Activated CD8-positive, alpha-beta T cell treated with anti-CD3 and anti-CD28 coated beads, Interleukin-2, amount 10 ng/mL, durations not matched to agents 7 days and 5 days (primary cell): Measurements from ENCODE around the gene SLC35B1. TPM values are rescaled to one million over a fixed set of nuclear protein-coding genes. Genes with fewer than 3 reads are reported as not detected.

Experiments
- ATAC-seq: fragments of 150-1000 bp; cut with Tn5 transposase; one replicate; pipeline ENCODE4 v1.10.0; 2021; ENCODE audit warnings: moderate library complexity
- CTCF ChIA-PET: fragments of 350-600 bp; sonication (Branson Sonifier 250); formaldehyde crosslinking; loops from one replicate; lab custom pipeline; 2021; ENCODE audit warnings: antibody characterized with exemption; lab: Charles Lee
- POLR2A ChIA-PET: fragments of 350-600 bp; sonication (Branson Sonifier 250); formaldehyde crosslinking; loops from one replicate; lab custom pipeline; 2021; ENCODE audit warnings: antibody characterized with exemption; lab: Charles Lee
- DNase-seq: peaks from one replicate; pipeline ENCODE4 v3.0.0-alpha.2; 2020
- H3K27ac Mint-ChIP-seq: one replicate; pipeline ENCODE4 v1.8.0; 2021; ENCODE audit warnings: mild to moderate bottlenecking, mixed read lengths
- H3K27me3 Mint-ChIP-seq: one replicate; pipeline ENCODE4 v1.8.0; 2021; ENCODE audit warnings: low read depth, mixed read lengths
- H3K36me3 Mint-ChIP-seq: one replicate; pipeline ENCODE4 v1.8.0; 2021; ENCODE audit warnings: low read depth, mixed read lengths
- H3K4me1 Mint-ChIP-seq: one replicate; pipeline ENCODE4 v1.8.0; 2021; ENCODE audit warnings: low read depth, mixed read lengths
- H3K4me3 Mint-ChIP-seq: one replicate; pipeline ENCODE4 v1.8.0; 2021; ENCODE audit warnings: mild to moderate bottlenecking, mixed read lengths
- H3K9me3 Mint-ChIP-seq: one replicate; pipeline ENCODE4 v1.8.0; 2022; ENCODE audit warnings: mixed read lengths; ENCODE audit not compliant: insufficient read depth
- total RNA-seq, 2 experiments: library from RNA; stranded (reverse); gene quantifications; one replicate each; pipeline ENCODE4 v1.2.3, GENCODE V29; 2021

Gene SLC35B1
- total RNA-seq, 2 experiments from 2014 or later: 50.7 to 62.6 TPM

DNA sequence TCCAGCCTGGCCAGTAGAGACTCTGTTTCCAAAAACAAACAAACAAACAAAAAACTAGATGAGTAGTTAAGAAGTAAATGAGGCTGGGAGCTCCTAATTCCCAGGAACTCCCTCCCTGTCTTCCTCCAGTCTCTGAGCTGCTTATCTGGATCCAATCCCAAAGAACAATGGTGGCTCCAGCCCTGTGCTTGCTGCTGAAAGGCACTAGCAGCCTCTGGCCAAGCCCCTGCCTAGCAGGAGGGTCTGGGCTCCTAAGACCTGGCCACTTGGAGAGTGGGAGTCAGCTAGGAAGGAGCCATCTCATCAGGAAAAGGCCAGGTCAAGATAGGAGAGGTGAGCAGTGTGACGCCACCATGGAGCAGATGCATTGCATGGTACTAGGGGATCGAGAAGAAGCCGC lies 14.3 kb upstream of the SLC35B1 start:
- POLR2A ChIA-PET: interaction anchor here (1.1 kb wide), 1 partner anchor 13 kb away, joined by 3 read pairs; no protein-coding TSS in a partner anchor
- no peaks in the 10 kb centered on the region for H3K27me3 Mint-ChIP-seq
- peak overlapping the region; percentile 3 for H3K27ac Mint-ChIP-seq

DNA sequence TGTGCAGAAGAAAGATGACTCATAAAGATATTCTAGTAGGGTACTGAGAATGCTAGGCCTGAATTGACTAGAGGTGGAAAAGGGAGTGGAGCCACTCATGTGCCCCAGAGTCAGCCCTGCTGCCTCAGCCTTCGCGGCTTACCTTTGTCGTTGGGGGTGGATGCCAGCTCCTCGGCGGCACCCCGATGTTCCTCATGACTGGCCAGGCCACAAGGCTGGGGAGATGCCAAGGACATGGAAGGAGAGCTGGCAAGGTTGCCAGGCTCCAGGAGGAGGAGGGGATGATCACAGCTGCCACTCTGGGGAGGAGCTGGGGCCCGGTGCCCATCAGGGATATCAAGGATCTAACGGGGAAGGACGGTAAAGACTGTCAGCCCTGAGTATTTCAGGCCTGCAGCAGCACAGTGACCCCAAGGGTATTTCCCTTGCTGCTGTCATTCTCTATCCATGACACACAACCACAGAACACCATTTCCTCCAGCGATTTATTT lies 9.7 kb upstream of the SLC35B1 start:
- CTCF ChIA-PET: interaction anchor here (0.6 to 2.0 kb wide), 5 partner anchors 9 to 282 kb away, joined by 4 to 9 read pairs (median 5); partner anchors contain the start of genes NXPH3 and SLC35B1
- POLR2A ChIA-PET: interaction anchor here (1.1 to 1.3 kb wide), 2 partner anchors 10 to 71 kb away, joined by 3 read pairs; partner anchors contain the start of genes KAT7 and SLC35B1
- no peak for ATAC-seq
- Mint-ChIP-seq H3K27me3 (no peaks in the 10 kb centered on the region), H3K36me3 (peaks cover 56% of the 10 kb centered on the region), H3K4me3 (no peak overlapping the region), H3K4me1 (peaks cover 34% of the 10 kb centered on the region), H3K9me3 (no peaks in the 10 kb centered on the region), H3K27ac (peak overlapping the region; percentile 73)
- no peak for DNase-seq

More for the DNA sequence above, 14.3 kb upstream of the SLC35B1 start:
- peaks cover 43% of the 10 kb centered on the region for H3K36me3 Mint-ChIP-seq
- no peak overlapping the region for H3K4me3 Mint-ChIP-seq
- CTCF ChIA-PET: interaction anchor here (1.2 to 1.6 kb wide), 2 partner anchors 14 to 152 kb away, joined by 3 to 7 read pairs; no protein-coding TSS in a partner anchor
- DNase-seq (no peak), ATAC-seq (no peak)
- peaks cover 13% of the 10 kb centered on the region for H3K4me1 Mint-ChIP-seq
- H3K9me3 Mint-ChIP-seq: no peaks in the 10 kb centered on the region

DNA sequence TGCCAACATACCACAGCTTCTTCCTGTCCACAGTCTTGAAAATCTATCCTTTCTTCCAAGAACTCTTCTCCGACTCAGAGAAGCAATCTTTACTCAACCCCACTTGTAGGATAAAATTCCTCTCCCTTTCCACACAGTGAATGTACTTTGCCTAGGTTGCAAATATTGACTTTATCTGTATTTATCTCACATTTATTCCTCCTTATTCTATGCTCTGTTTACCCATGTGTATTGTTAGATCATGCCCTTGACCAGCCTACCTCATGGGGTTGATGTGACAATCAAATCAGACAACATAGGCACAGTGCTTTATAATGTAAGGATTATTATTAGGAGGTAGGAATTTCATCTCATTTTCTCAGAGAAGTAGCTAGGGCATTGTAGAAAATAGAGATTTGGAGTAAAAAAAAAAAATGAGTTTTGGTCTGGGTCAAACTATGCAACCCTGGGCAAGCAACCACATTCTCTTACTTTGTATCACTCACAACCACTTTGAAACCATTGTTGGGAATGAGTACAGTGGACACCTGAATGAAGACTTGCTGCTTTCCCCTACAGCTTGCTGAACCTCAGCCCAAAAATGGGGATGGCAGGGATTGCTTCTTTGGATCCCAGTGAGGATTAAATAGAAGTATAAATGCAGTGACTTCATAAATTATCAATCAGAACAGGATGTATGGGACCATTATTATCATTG lies 9.1 kb upstream of the SLC35B1 start:
- ChIA-PET CTCF (interaction anchor here (0.6 to 2.3 kb wide), 9 partner anchors 8 to 282 kb away, joined by 4 to 14 read pairs (median 6); partner anchors contain the start of genes NXPH3 and SLC35B1), POLR2A (interaction anchor here (0.6 to 1.3 kb wide), 3 partner anchors 9 to 71 kb away, joined by 3 read pairs; partner anchors contain the start of genes KAT7 and SLC35B1)
- no peaks in the 10 kb centered on the region for H3K27me3 Mint-ChIP-seq
- peaks cover 56% of the 10 kb centered on the region for H3K36me3 Mint-ChIP-seq
- no peak for ATAC-seq
- H3K9me3 Mint-ChIP-seq: no peaks in the 10 kb centered on the region
- peak overlapping the region; percentile 50 for H3K27ac Mint-ChIP-seq
- no peak for DNase-seq
- H3K4me1 Mint-ChIP-seq: peaks cover 34% of the 10 kb centered on the region
- H3K4me3 Mint-ChIP-seq: no peak overlapping the region

DNA sequence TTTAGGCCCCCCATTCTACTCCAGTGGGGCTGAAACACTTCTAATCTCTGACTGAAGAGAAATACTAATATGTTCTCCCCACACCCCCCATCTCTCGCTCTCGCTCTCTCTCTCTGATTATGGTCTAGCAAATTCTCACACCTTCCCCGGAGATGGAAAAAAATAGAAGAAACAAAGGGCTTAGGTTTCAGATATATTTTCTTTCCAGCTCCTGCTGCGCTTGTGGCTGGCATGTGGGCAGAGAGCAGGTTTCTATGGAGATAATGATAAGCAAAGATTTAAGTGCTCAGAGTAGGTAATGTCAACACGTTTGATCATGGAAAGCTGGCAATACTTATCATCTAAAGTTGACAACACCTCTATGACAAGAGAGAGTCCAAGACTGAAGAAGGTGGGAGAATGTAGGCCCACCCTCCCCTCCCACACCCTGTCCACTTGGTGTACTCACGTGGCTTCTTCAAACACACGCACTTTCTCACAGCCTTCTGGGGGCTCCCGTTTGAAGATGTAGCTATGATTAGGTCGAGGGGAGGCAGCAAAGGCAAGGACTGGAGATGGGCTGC lies 8.0 kb upstream of the SLC35B1 start:
- Mint-ChIP-seq H3K27ac (peak overlapping the region; percentile 50), H3K27me3 (no peaks in the 10 kb centered on the region), H3K4me1 (peaks cover 34% of the 10 kb centered on the region), H3K36me3 (peaks cover 63% of the 10 kb centered on the region), H3K4me3 (no peak overlapping the region), H3K9me3 (no peaks in the 10 kb centered on the region)
- peak; percentile 44 for DNase-seq
- POLR2A ChIA-PET: interaction anchor here (0.6 to 1.8 kb wide), 8 partner anchors 12 to 72 kb away, joined by 3 to 10 read pairs (median 4); partner anchors contain the start of gene KAT7
- ATAC-seq: peak; percentile 70
- CTCF ChIA-PET: interaction anchor here (1.0 to 2.3 kb wide), 15 partner anchors 9 to 159 kb away, joined by 3 to 17 read pairs (median 4); partner anchors contain the start of genes FAM117A and NXPH3

DNA sequence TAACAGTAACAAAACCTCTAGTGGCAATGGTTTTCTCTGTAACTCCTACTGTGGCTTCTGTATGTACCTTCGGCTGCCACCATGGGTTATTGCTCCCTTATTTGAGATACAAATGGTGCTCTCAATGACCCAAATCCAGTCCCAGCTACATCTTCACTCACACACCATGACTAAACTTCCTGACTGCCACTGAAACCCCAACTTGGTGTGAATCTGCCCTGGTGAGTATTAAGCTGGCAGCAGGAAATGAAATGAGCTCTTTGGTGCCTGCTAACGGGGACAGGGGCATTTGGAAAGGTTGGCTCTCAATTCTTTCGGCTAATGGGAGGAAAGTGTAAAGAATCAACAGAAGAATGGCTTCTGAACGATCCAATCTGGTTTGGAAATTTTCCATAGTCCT lies 7.5 kb upstream of the SLC35B1 start:
- H3K27me3 Mint-ChIP-seq: no peaks in the 10 kb centered on the region
- peaks cover 65% of the 10 kb centered on the region for H3K36me3 Mint-ChIP-seq
- ChIA-PET CTCF (interaction anchor here (1.0 to 2.3 kb wide), 16 partner anchors 9 to 158 kb away, joined by 3 to 17 read pairs (median 4); partner anchors contain the start of genes FAM117A and NXPH3), POLR2A (interaction anchor here (0.6 to 1.8 kb wide), 8 partner anchors 13 to 73 kb away, joined by 3 to 10 read pairs (median 4); partner anchors contain the start of genes KAT7 and SPOP)
- no peak overlapping the region for H3K4me3 Mint-ChIP-seq
- peak; percentile 51 for ATAC-seq
- peaks cover 34% of the 10 kb centered on the region for H3K4me1 Mint-ChIP-seq
- DNase-seq: peak; percentile 39
- peak overlapping the region; percentile 50 for H3K27ac Mint-ChIP-seq
- no peaks in the 10 kb centered on the region for H3K9me3 Mint-ChIP-seq

DNA sequence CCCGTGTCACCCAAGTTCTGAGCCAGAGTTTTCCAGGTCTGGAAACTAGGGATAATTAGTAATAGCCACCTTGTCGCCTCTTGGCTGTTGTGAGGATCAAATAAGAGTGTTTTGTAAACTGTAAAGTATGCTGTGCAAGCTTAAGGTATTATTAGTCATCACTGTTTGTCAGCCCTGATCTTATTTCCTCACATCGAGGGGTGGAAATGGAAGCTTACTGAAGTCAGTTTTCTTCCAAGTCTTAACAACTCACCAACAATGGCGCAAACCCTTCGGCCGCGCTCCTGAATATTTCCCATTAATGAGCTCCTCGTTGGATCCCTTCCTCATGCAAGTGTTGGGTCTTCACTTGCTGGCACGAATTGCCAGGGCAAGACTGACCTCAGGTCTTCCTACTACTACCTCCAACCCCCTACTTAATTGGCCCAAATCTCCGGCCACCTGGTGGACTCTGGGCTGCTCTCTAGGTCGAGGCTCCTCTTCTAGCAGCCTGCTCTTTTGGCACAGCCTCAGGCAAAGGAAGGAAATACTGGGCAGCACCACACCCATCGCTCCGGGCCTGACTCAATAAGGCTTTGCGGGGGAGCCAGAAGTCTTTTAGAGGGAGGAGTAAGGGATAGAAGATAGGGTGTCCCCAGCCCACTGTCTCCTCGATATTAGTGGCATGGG lies 885 bp upstream of the SLC35B1 start:
- DNase-seq (no peak), ATAC-seq (no peak)
- POLR2A ChIA-PET: interaction anchor here (0.9 to 3.8 kb wide), 14 partner anchors 10 to 139 kb away, joined by 3 to 21 read pairs (median 5); partner anchors contain the start of genes FAM117A and KAT7
- Mint-ChIP-seq H3K36me3 (peaks cover 43% of the 10 kb centered on the region), H3K4me1 (peaks cover 39% of the 10 kb centered on the region), H3K4me3 (peak overlapping the region; percentile 94), H3K9me3 (no peaks in the 10 kb centered on the region), H3K27me3 (no peaks in the 10 kb centered on the region), H3K27ac (peak overlapping the region; percentile 97)
- CTCF ChIA-PET: interaction anchor here (0.7 to 24.7 kb wide), 35 partner anchors 8 to 379 kb away, joined by 3 to 514 read pairs (median 5); partner anchors contain the start of genes FAM117A, KAT7, NXPH3 and PHB1

DNA sequence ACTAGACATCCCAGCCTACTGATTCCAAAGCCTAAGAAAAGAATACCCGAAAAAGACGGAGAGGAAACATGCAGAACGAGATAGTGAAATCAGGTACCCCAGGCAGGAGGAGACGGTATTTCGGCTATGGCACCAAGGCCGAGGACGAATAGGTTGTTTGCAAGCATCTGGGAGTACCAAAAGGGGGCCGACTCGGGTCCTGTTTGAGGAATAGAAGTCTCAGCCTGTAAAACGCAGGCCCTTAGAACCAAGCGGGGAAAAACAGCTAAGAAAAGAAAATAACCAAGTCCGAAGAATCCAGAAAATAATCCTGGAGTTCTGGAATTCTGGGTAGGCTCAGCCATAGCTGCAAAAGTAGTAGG lies 537 bp downstream of the SLC35B1 start:
- DNase-seq (peak; percentile 58), ATAC-seq (no peak)
- Mint-ChIP-seq H3K27me3 (no peaks in the 10 kb centered on the region), H3K9me3 (no peaks in the 10 kb centered on the region), H3K4me1 (peaks cover 42% of the 10 kb centered on the region), H3K27ac (peak overlapping the region; percentile 97), H3K4me3 (peak overlapping the region; percentile 94), H3K36me3 (peaks cover 48% of the 10 kb centered on the region)
- ChIA-PET CTCF (interaction anchor here (1.0 to 24.7 kb wide), 19 partner anchors 11 to 291 kb away, joined by 3 to 514 read pairs (median 10); partner anchors contain the start of genes FAM117A, KAT7 and NXPH3), POLR2A (interaction anchor here (0.8 to 3.8 kb wide), 13 partner anchors 9 to 139 kb away, joined by 3 to 21 read pairs (median 5); partner anchors contain the start of genes FAM117A and KAT7)

DNA sequence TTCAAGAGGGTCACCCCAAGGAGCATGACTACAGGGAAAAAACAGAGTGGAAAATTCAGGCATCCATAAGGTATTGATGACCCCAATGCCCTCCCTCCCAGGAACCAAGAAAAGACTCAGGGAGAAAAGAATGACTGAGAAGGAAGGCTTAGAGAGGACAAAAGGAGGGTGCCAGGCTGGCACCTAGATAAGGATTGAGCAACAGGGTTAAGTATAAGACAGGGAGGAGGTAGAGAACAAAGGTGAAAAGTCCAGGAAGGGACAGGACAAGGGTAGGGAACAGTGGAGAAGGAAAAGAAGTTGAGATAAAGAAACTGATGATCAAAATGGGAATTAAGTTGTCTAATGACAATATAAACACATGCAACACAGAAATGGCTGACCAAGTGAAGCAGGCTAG lies 2.5 kb downstream of the SLC35B1 start:
- ChIA-PET CTCF (interaction anchor here (1.2 to 24.7 kb wide), 7 partner anchors 9 to 149 kb away, joined by 4 to 514 read pairs (median 38); partner anchors contain the start of genes KAT7 and NXPH3), POLR2A (no interaction called here)
- H3K27ac Mint-ChIP-seq: no peak overlapping the region
- H3K9me3 Mint-ChIP-seq: no peaks in the 10 kb centered on the region
- H3K4me1 Mint-ChIP-seq: peaks cover 42% of the 10 kb centered on the region
- H3K4me3 Mint-ChIP-seq: no peak overlapping the region
- ATAC-seq: no peak
- no peak for DNase-seq
- peaks cover 52% of the 10 kb centered on the region for H3K36me3 Mint-ChIP-seq
- H3K27me3 Mint-ChIP-seq: no peaks in the 10 kb centered on the region

DNA sequence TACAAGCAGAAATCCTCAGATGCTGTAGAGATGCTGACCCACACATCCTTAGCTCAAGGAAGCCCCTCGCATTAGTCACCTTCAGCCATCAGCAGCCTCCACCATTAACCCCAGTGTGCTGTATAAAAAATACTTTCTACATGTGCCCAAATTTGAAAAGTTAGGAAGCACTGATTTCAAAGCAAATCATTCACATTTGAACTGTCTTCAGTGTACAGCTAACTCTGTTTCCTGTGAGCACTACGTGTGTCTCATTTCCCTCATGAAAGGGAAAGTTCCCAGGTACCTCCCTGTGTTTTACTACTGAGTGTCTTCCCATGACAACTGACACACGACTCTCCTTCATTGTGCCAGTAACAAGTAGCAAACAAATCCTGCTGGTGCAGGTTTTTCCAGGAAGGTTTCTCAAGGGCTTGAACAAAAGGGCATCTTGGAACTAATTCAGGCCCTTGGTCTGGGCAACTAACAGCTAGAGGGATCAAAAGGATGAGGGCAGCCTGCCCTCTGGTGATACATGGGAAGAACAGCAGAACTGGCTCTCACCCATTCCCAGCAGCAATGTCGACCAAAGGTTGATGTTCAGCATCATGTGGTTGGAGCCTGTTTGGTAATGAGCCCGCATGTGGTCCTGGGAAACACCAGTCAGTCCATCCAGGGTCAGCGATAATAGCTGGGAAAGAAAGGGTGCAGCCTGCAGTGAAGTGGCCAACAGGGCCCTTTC lies 4.0 kb downstream of the SLC35B1 start:
- Mint-ChIP-seq H3K36me3 (peaks cover 61% of the 10 kb centered on the region), H3K27ac (peak overlapping the region; percentile 50), H3K9me3 (no peaks in the 10 kb centered on the region), H3K27me3 (no peaks in the 10 kb centered on the region), H3K4me1 (peaks cover 33% of the 10 kb centered on the region), H3K4me3 (no peak overlapping the region)
- ChIA-PET CTCF (interaction anchor here (0.6 to 24.7 kb wide), 11 partner anchors 7 to 249 kb away, joined by 3 to 514 read pairs (median 4); partner anchors contain the start of gene NXPH3), POLR2A (interaction anchor here (0.7 to 1.2 kb wide), 3 partner anchors 26 to 136 kb away, joined by 3 read pairs; partner anchors contain the start of gene SPOP)
- peak; percentile 40 for DNase-seq
- no peak for ATAC-seq

DNA sequence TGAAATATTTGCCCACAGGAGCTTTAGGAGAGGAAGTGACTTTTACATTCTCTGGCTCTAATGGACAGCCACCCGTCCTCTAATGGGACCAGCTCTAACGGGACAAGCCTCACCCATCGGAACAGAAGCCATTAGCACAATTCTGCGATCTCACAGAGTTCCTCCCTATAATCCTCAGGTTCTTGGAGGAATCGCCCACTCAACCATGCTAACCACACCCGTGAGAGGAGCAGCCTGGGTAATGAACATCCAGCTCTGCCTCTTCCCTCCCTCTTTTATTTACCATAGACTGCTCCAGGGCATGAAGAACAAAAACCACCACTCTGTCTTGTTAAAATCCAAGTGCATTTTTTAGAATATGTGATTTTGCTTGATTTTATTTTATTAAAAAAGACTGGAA lies 6.8 kb downstream of the SLC35B1 start:
- Mint-ChIP-seq H3K27ac (peak overlapping the region; percentile 37), H3K9me3 (no peaks in the 10 kb centered on the region), H3K27me3 (no peaks in the 10 kb centered on the region), H3K4me1 (peaks cover 32% of the 10 kb centered on the region), H3K4me3 (no peak overlapping the region), H3K36me3 (peaks cover 55% of the 10 kb centered on the region)
- no peak for ATAC-seq
- POLR2A ChIA-PET: interaction anchor here (1.4 kb wide), 1 partner anchor 129 kb away, joined by 3 read pairs; no protein-coding TSS in a partner anchor
- no peak for DNase-seq
- CTCF ChIA-PET: interaction anchor here (1.7 to 24.7 kb wide), 4 partner anchors 12 to 144 kb away, joined by 6 to 514 read pairs (median 35); partner anchors contain the start of gene NXPH3
